Spleen (tissue), 7 donors: ENCODE measurements around the gene LRIG3.

Source experiments
- POLR2A ChIP-seq, 3 donors: fragments of 450-650 bp; IDR thresholded peaks; one replicate each; pipeline ENCODE4 v1.5.1; 2017; ENCODE audit warnings: antibody characterized with exemption in 3 of 3, mild to moderate bottlenecking in 1 of 3
- POLR2AphosphoS5 ChIP-seq, 3 donors: sonication (generic); formaldehyde crosslinking; IDR thresholded peaks; one replicate each; pipeline ENCODE4 v1.5.1; 2017; ENCODE audit warnings: antibody characterized with exemption in 3 of 3
- TF ChIP-seq, protein P1 (sequence below), 11 experiments: fragments of 200-600 bp in 7 of 11; fragments of 450-650 bp in 4 of 11; sonication (generic) in 4 of 11; IDR thresholded peaks in 8 of 11; conservative IDR thresholded peaks in 3 of 11; 1 replicate in 7 of 11; 2 replicates in 4 of 11; pipeline versions ENCODE4 v1.4.0 to v1.8.0; 2016 to 2021; ENCODE audit warnings: antibody characterized with exemption in 11 of 11, inconsistent platforms in 4 of 11, mild to moderate bottlenecking in 1 of 11
- donor health status: DM: no; HTN: no; CAD: no; lungs with moderate emphysema.
- donor health status: DM: no; HTN: no; CAD: no.
- donor health status: DM: no; HTN: no; CAD: no.

DNA sequence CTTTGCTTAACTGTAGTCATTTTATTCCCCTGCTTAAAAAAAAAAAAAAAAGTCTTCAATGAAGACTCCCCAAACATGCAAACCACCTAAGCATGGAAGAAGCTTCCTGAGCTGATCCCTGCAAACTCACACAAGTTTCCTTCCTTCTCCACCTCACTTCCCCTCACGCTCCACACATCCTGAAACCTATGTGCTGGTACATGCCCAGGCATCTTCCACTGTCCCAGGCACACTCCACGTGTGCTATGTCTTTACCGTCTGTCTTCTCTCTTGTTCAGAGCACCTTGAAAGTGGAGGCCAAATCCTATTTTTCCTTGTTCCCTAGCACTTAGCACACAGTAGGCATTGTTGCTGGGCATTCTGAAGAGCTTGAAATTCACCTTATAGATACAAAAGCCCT, 13.4 kb downstream of the LRIG3 start:
- TF ChIP-seq, protein P1, sequence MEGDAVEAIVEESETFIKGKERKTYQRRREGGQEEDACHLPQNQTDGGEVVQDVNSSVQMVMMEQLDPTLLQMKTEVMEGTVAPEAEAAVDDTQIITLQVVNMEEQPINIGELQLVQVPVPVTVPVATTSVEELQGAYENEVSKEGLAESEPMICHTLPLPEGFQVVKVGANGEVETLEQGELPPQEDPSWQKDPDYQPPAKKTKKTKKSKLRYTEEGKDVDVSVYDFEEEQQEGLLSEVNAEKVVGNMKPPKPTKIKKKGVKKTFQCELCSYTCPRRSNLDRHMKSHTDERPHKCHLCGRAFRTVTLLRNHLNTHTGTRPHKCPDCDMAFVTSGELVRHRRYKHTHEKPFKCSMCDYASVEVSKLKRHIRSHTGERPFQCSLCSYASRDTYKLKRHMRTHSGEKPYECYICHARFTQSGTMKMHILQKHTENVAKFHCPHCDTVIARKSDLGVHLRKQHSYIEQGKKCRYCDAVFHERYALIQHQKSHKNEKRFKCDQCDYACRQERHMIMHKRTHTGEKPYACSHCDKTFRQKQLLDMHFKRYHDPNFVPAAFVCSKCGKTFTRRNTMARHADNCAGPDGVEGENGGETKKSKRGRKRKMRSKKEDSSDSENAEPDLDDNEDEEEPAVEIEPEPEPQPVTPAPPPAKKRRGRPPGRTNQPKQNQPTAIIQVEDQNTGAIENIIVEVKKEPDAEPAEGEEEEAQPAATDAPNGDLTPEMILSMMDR (IDR thresholded peaks at IDR 0.05 in 8 of 11, conservative IDR thresholded peaks at IDR 0.05 in 3 of 11): no peak
- TF ChIP-seq POLR2A (IDR thresholded peaks at IDR 0.05): no peak
- TF ChIP-seq POLR2AphosphoS5 (IDR thresholded peaks at IDR 0.05): no peak
